H1 (cell line): ENCODE measurements around the gene KARS1. TPM values are rescaled to one million over a fixed set of nuclear protein-coding genes. Genes with fewer than 3 reads are reported as not detected.

Experiments
- ATF2 ChIP-seq: IDR thresholded peaks from 2 replicates; pipeline ENCODE4 v1.6.1; 2012; ENCODE audit warnings: low read length, inconsistent platforms
- CBX8 ChIP-seq: fragments of 300-800, 300-1000 bp; sonication (generic); IDR thresholded peaks from 2 replicates; pipeline ENCODE4 v1.7.1; 2016; ENCODE audit warnings: low read depth, low read length, borderline replicate concordance
- CEBPB ChIP-seq: IDR thresholded peaks from 2 replicates; pipeline ENCODE4 v1.6.1; 2012; ENCODE audit warnings: low read depth, low read length
- KDM1A ChIP-seq: fragments of 200-600, 300-600 bp; sonication (generic); IDR thresholded peaks from 2 replicates; pipeline ENCODE4 v1.7.1; 2016; ENCODE audit warnings: mild to moderate bottlenecking, low read length, borderline replicate concordance
- NANOG ChIP-seq: IDR thresholded peaks from 2 replicates; pipeline ENCODE4 v1.6.1; 2011; ENCODE audit warnings: low read length, low read depth, mild to moderate bottlenecking, inconsistent platforms; ENCODE audit not compliant: insufficient read depth, poor library complexity, severe bottlenecking
- PHF8 ChIP-seq: fragments of 200-600 bp; sonication (generic); conservative IDR thresholded peaks from 2 replicates; pipeline ENCODE4 v1.7.1; 2012; ENCODE audit warnings: low read depth, mild to moderate bottlenecking, inconsistent platforms, low read length, moderate library complexity
- POLR2AphosphoS5 ChIP-seq: IDR thresholded peaks from 2 replicates; pipeline ENCODE4 v1.6.1; 2011; ENCODE audit warnings: low read depth, low read length
- RAD21 ChIP-seq, 2 experiments: IDR thresholded peaks in 1 of 2; conservative IDR thresholded peaks in 1 of 2; 2 replicates each; pipeline ENCODE4 v1.6.1; 2011; ENCODE audit warnings: low read depth in 2 of 2, low read length in 2 of 2, improper control_type of control experiment in 1 of 2, inconsistent platforms in 1 of 2, mild to moderate bottlenecking in 1 of 2, moderate library complexity in 1 of 2
- SP2 ChIP-seq: IDR thresholded peaks from 2 replicates; pipeline ENCODE4 v1.6.1; 2012; ENCODE audit warnings: mild to moderate bottlenecking, low read length, inconsistent platforms
- SP4 ChIP-seq: IDR thresholded peaks from 2 replicates; pipeline ENCODE4 v1.6.1; 2012; ENCODE audit warnings: low read length, inconsistent platforms
- TAF7 ChIP-seq: optimal IDR thresholded peaks from 2 replicates; pipeline ENCODE3; 2011; ENCODE audit warnings: low read depth, mild to moderate bottlenecking, inconsistent platforms, low read length, moderate library complexity, borderline replicate concordance
- TCF12 ChIP-seq: IDR thresholded peaks from 2 replicates; pipeline ENCODE4 v1.6.1; 2011; ENCODE audit warnings: low read depth, mild to moderate bottlenecking, low read length
- TEAD4 ChIP-seq: IDR thresholded peaks from 2 replicates; pipeline ENCODE4 v1.6.1; 2012; ENCODE audit warnings: low read depth, low read length, inconsistent platforms, mixed read lengths
- USF2 ChIP-seq: IDR thresholded peaks from 2 replicates; pipeline ENCODE4 v1.6.1; 2011; ENCODE audit warnings: low read length, improper control_type of control experiment
- YY1 ChIP-seq: IDR thresholded peaks from 2 replicates; pipeline ENCODE4 v1.6.1; 2011; ENCODE audit warnings: low read depth, mild to moderate bottlenecking, low read length
- ZNF274 ChIP-seq: IDR thresholded peaks from 2 replicates; pipeline ENCODE4 v1.7.0; 2012; ENCODE audit warnings: low read length, borderline replicate concordance; ENCODE audit errors: extremely low read depth
- polyA plus RNA-seq, 7 experiments: library from polyadenylated mRNA; depleted of rRNA in 3 of 7; stranded (reverse) in 5 of 7; unstranded in 2 of 7; fragments of >200 nt in 5 of 7; fragments of 200-250 nt in 2 of 7; gene quantifications; 1 replicate in 5 of 7; 2 replicates in 1 of 7; 4 replicates in 1 of 7; pipeline versions ENCODE4 v1.2.1 to v1.2.3, GENCODE V29; 2011 to 2013; ENCODE audit warnings: missing spikeins in 2 of 7, mixed read lengths in 2 of 7
- total RNA-seq: library from RNA; stranded (reverse); fragmentation: NEBNext Ultra II Directional; extraction: Animal tissue kit (Norgen Biotek cat#: 25700); gene quantifications from 2 replicates; pipeline ENCODE4 v1.2.1, GENCODE V29; 2021
- TF ChIP-seq, protein P1 (sequence below): IDR thresholded peaks from 2 replicates; pipeline ENCODE4 v1.6.1; 2011; ENCODE audit warnings: low read depth, mild to moderate bottlenecking, low read length; ENCODE audit not compliant: insufficient read depth

The KARS1 gene
- total and polyA plus RNA-seq, 2 of the 8 experiments (the other 6 are each of a cell fraction or from before 2014, with no cell fraction given): 97.5 to 221 TPM

- TF ChIP-seq TEAD4: no peak
- TF ChIP-seq KDM1A: no peak
- peak; percentile 24; the same call in 1 of the 2 replicates for TF ChIP-seq YY1
- TF ChIP-seq NANOG: no peak
- no peak for TF ChIP-seq ZNF274
- no peak for TF ChIP-seq CBX8
- no peak for TF ChIP-seq SP2
- no peak for TF ChIP-seq TCF12
- TF ChIP-seq ATF2: no peak; the same call in 1 of the 2 replicates
- TF ChIP-seq RAD21 (IDR thresholded peaks at IDR 0.05 in 1 of 2, conservative IDR thresholded peaks at IDR 0.05 in 1 of 2; ENCODE audit: low read depth in 2 of 2, low read length in 2 of 2): no peak
- peak; percentile 90 for TF ChIP-seq POLR2AphosphoS5
- TF ChIP-seq SP4: no peak; the same call in 1 of the 2 replicates
- no peak for TF ChIP-seq USF2
- TF ChIP-seq CEBPB: no peak
- TF ChIP-seq, protein P1, sequence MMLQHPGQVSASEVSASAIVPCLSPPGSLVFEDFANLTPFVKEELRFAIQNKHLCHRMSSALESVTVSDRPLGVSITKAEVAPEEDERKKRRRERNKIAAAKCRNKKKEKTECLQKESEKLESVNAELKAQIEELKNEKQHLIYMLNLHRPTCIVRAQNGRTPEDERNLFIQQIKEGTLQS: no peak
- TF ChIP-seq TAF7: no peak
- peak; percentile 97 for TF ChIP-seq PHF8
Observed at GRCh38 chr16:75622761-75623605, 24.5 kb downstream of the KARS1 start, which contains the start of gene ADAT1 (continued).
